ENCODE data around the gene PRKN. TPM values are rescaled to one million over a fixed set of nuclear protein-coding genes. Genes with fewer than 3 reads are reported as not detected.

The PRKN gene
- total and polyA plus RNA-seq, 2 donors (not counting 3 experiments of a cell fraction or from before 2014, with no cell fraction given) = 0.06 TPM; not detected in 1

GRCh38 chr6:161941565-161941964 is 786.0 kb downstream of the PRKN start:
- no peaks in the 10 kb centered on the region for H3K4me1 ChIP-seq (ENCODE audit: control insufficient read depth, extremely low read depth, insufficient read depth, low read length)
- dilution Hi-C loops (cut with MboI; ENCODE audit: extremely low pct_ligation_motif_present, low sequenced_read_pairs) = no loop called here
- BruUV-seq (replicated peaks) = no TSS peak
- no peak for TF ChIP-seq JUN (IDR thresholded peaks at IDR 0.05; ENCODE audit: borderline replicate concordance, insufficient read depth, insufficient read length, low read depth)
- no peak for TF ChIP-seq EZH2 (IDR thresholded peaks at IDR 0.05; ENCODE audit: borderline replicate concordance, low read depth, low read length, severe bottlenecking)
- TF ChIP-seq, protein P1, sequence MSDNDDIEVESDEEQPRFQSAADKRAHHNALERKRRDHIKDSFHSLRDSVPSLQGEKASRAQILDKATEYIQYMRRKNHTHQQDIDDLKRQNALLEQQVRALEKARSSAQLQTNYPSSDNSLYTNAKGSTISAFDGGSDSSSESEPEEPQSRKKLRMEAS (IDR thresholded peaks at IDR 0.05; ENCODE audit: insufficient read depth, insufficient read length) = no peak
- TF ChIP-seq GATA2 (IDR thresholded peaks at IDR 0.05; ENCODE audit: insufficient read depth, insufficient read length, low read depth, low read length) = no peak
- H3K4me2 ChIP-seq (ENCODE audit: insufficient read depth, low read length) = no peak overlapping the region
- H3K9ac ChIP-seq (replicated peaks; ENCODE audit: extremely low read depth, insufficient read depth, low read length) = no peak overlapping the region
- no peak overlapping the region for H2AFZ ChIP-seq (ENCODE audit: low read depth, low read length)
- no peak overlapping the region for H3K4me3 ChIP-seq (replicated peaks in 1 of 3; ENCODE audit: insufficient read depth in 1 of 3, low read depth in 1 of 3, low read length in 3 of 3)
- no peak for FAIRE-seq
- POLR2A ChIA-PET = no interaction called here
- CTCF ChIA-PET = no interaction called here
- no peaks in the 10 kb centered on the region for H3K27me3 ChIP-seq (ENCODE audit: control insufficient read depth in 2 of 2, insufficient read depth in 2 of 2, low read length in 2 of 2)
- H4K20me1 ChIP-seq (replicated peaks; ENCODE audit: control insufficient read depth, extremely low read depth, insufficient read depth, low read length) = no peaks in the 10 kb centered on the region
- H3K9me3 ChIP-seq (replicated peaks; ENCODE audit: control insufficient read depth, insufficient read depth, low read length) = no peaks in the 10 kb centered on the region
- H3K9me1 ChIP-seq (replicated peaks; ENCODE audit: control insufficient read depth, extremely low read depth, insufficient read depth, low read length) = no peaks in the 10 kb centered on the region
- DNase-seq (ENCODE audit: low read depth, low spot score) = no peak
- no peaks in the 10 kb centered on the region for H3K36me3 ChIP-seq (ENCODE audit: control insufficient read depth in 2 of 2, extremely low read depth in 1 of 2, insufficient read depth in 2 of 2, low read length in 2 of 2)
- no peak overlapping the region for H3K27ac ChIP-seq (ENCODE audit: insufficient read depth, low read depth, low read length)
- no peaks in the 10 kb centered on the region for H3K79me2 ChIP-seq (ENCODE audit: control insufficient read depth, insufficient read depth, low read length)
- intact Hi-C loops (cut with micrococcal nuclease) = no loop called here

DNA sequence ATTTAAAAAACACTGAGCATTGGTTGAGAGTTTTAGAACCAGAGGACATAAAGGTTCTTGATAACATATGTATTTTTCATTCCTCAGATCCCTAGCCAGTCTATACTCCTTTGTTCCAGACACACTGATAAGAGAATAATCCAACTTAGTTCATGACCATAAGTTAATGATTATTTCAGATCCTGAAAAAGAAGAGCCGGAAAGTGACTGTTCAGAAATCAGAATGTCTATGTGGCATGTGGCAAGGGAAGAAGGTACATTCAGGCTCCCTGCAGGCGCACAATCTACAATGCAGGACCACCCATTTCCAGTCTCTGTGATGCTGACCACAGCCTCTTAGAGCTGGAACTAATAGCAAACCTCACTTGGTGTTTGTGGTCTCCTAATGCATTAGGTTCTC is 787.0 kb downstream of the PRKN start:
- H3K4me1 ChIP-seq (ENCODE audit: control insufficient read depth, extremely low read depth, insufficient read depth, low read length) = no peaks in the 10 kb centered on the region

More for the DNA sequence above, 787.0 kb downstream of the PRKN start:
- Histone ChIP-seq H3K36me3 (ENCODE audit: control insufficient read depth in 2 of 2, extremely low read depth in 1 of 2, insufficient read depth in 2 of 2, low read length in 2 of 2) (no peaks in the 10 kb centered on the region), H2AFZ (ENCODE audit: low read depth, low read length) (no peak overlapping the region), H3K9ac (replicated peaks; ENCODE audit: extremely low read depth, insufficient read depth, low read length) (no peak overlapping the region), H3K4me2 (ENCODE audit: insufficient read depth, low read length) (no peak overlapping the region), H4K20me1 (replicated peaks; ENCODE audit: control insufficient read depth, extremely low read depth, insufficient read depth, low read length) (no peaks in the 10 kb centered on the region), H3K9me1 (replicated peaks; ENCODE audit: control insufficient read depth, extremely low read depth, insufficient read depth, low read length) (no peaks in the 10 kb centered on the region), H3K9me3 (replicated peaks; ENCODE audit: control insufficient read depth, insufficient read depth, low read length) (no peaks in the 10 kb centered on the region), H3K27me3 (ENCODE audit: control insufficient read depth in 2 of 2, insufficient read depth in 2 of 2, low read length in 2 of 2) (no peaks in the 10 kb centered on the region), H3K4me3 (replicated peaks in 1 of 3; ENCODE audit: insufficient read depth in 1 of 3, low read depth in 1 of 3, low read length in 3 of 3) (no peak overlapping the region), H3K27ac (ENCODE audit: insufficient read depth, low read depth, low read length) (no peak overlapping the region), H3K79me2 (ENCODE audit: control insufficient read depth, insufficient read depth, low read length) (no peaks in the 10 kb centered on the region)
- intact Hi-C loops (cut with micrococcal nuclease) (no loop called here), dilution Hi-C loops (cut with MboI; ENCODE audit: extremely low pct_ligation_motif_present, low sequenced_read_pairs) (no loop called here)
- ChIA-PET POLR2A (no interaction called here), CTCF (no interaction called here)
- DNase-seq (ENCODE audit: low read depth, low spot score) (no peak), FAIRE-seq (no peak)
- TF ChIP-seq MYC (IDR thresholded peaks at IDR 0.05; ENCODE audit: low read depth, low read length) (no peak), JUN (IDR thresholded peaks at IDR 0.05; ENCODE audit: borderline replicate concordance, insufficient read depth, insufficient read length, low read depth) (no peak), GATA2 (IDR thresholded peaks at IDR 0.05; ENCODE audit: insufficient read depth, insufficient read length, low read depth, low read length) (no peak), POLR2AphosphoS5 (IDR thresholded peaks at IDR 0.05; ENCODE audit: insufficient read depth, low read depth, low read length) (no peak), CTCF (IDR thresholded peaks at IDR 0.05; ENCODE audit: extremely low read depth in 1 of 2, insufficient read depth in 1 of 2, low read depth in 1 of 2, low read length in 2 of 2) (no peak), FOS (IDR thresholded peaks at IDR 0.05; ENCODE audit: borderline replicate concordance, insufficient read depth, low read length) (no peak), EZH2 (IDR thresholded peaks at IDR 0.05; ENCODE audit: borderline replicate concordance, low read depth, low read length, severe bottlenecking) (no peak), POLR2A (IDR thresholded peaks at IDR 0.05; ENCODE audit: low read depth, low read length) (no peak)
- TF ChIP-seq, protein P1 (IDR thresholded peaks at IDR 0.05; ENCODE audit: insufficient read depth, insufficient read length) = no peak
- BruUV-seq (replicated peaks) = no TSS peak

Data from endothelial cell of umbilical vein (primary cell).